Camera-type eye (tissue), 1 donor: ENCODE measurements around the gene VCY. TPM values are rescaled to one million over a fixed set of nuclear protein-coding genes. Genes with fewer than 3 reads are reported as not detected.

Experiments used
- total RNA-seq: library from RNA; depleted of rRNA; stranded (reverse); fragments of >200 nt; gene quantifications from one replicate; pipeline ENCODE4 v1.2.3, GENCODE V29; 2014

Gene VCY
- not detected for total RNA-seq

GRCh38 chrY:13986373-13986772 lies at the start of gene VCY:
Gene VCY, minus strand, starts transcription at chrY:13986473. Its CDS starts 33 bp downstream, at chrY:13986440.

Other genes starting within 250 kb of the VCY start
- gene VCY1B, start 69.8 kb upstream of the VCY start, total RNA-seq: not detected